HG03442 (cell line): ENCODE results near the gene CTTNBP2NL.
"Not testable (repeated sequence)": the region's sequence is repeated elsewhere in the genome, so short reads cannot be mapped to it uniquely, and the experiment has no call there.

ENCODE experiments used
- ATAC-seq: cut with Tn5 transposase; IDR thresholded peaks from one replicate; pipeline ENCODE4 v1.9.1; 2021; ENCODE audit warnings: mild to moderate bottlenecking, moderate library complexity; ENCODE audit not compliant: unreplicated experiment

CTTNBP2NL gene

GRCh38 chr1:112386024-112386723, 9.8 kb upstream of the CTTNBP2NL start:
- ATAC-seq: no peak

GRCh38 chr1:112386731-112387346, 9.2 kb upstream of the CTTNBP2NL start:
- ATAC-seq: no peak

GRCh38 chr1:112387807-112388206, 8.2 kb upstream of the CTTNBP2NL start:
- ATAC-seq: no peak

- ATAC-seq: no peak
Observed at GRCh38 chr1:112388436-112388835, 7.6 kb upstream of the CTTNBP2NL start.

GRCh38 chr1:112389689-112390088, 6.3 kb upstream of the CTTNBP2NL start:
- no peak for ATAC-seq

GRCh38 chr1:112390335-112390734, 5.7 kb upstream of the CTTNBP2NL start:
- ATAC-seq: not testable (repeated sequence)

GRCh38 chr1:112390775-112391602, 5.0 kb upstream of the CTTNBP2NL start:
- peak; percentile 53 for ATAC-seq

- ATAC-seq: no peak
Observed at GRCh38 chr1:112391603-112391940, 4.4 kb upstream of the CTTNBP2NL start.

GRCh38 chr1:112393631-112393974, 2.4 kb upstream of the CTTNBP2NL start:
- ATAC-seq: no peak

GRCh38 chr1:112394743-112395062, 1.3 kb upstream of the CTTNBP2NL start:
- no peak for ATAC-seq

GRCh38 chr1:112395256-112395820, 676 bp upstream of the CTTNBP2NL start:
- no peak for ATAC-seq

- ATAC-seq: no peak
Observed at GRCh38 chr1:112396653-112397471, 848 bp downstream of the CTTNBP2NL start.

GRCh38 chr1:112397841-112398240, 1.8 kb downstream of the CTTNBP2NL start:
- ATAC-seq: no peak

GRCh38 chr1:112399456-112399855, 3.4 kb downstream of the CTTNBP2NL start:
- no peak for ATAC-seq

GRCh38 chr1:112400706-112401105, 4.7 kb downstream of the CTTNBP2NL start:
- ATAC-seq: not testable (repeated sequence)

GRCh38 chr1:112402682-112403643, 6.9 kb downstream of the CTTNBP2NL start:
- ATAC-seq: peak; percentile 65

GRCh38 chr1:112406771-112407170, 10.8 kb downstream of the CTTNBP2NL start:
- no peak for ATAC-seq

GRCh38 chr1:112409414-112409813, 13.4 kb downstream of the CTTNBP2NL start:
- no peak for ATAC-seq

- no peak for ATAC-seq
Observed at GRCh38 chr1:112410673-112411072, 14.7 kb downstream of the CTTNBP2NL start.

- no peak for ATAC-seq
Observed at GRCh38 chr1:112417271-112417670, 21.3 kb downstream of the CTTNBP2NL start.
